Measurements from ENCODE around the gene ARFIP1.

Gene ARFIP1, protein sequence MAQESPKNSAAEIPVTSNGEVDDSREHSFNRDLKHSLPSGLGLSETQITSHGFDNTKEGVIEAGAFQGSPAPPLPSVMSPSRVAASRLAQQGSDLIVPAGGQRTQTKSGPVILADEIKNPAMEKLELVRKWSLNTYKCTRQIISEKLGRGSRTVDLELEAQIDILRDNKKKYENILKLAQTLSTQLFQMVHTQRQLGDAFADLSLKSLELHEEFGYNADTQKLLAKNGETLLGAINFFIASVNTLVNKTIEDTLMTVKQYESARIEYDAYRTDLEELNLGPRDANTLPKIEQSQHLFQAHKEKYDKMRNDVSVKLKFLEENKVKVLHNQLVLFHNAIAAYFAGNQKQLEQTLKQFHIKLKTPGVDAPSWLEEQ

DNA sequence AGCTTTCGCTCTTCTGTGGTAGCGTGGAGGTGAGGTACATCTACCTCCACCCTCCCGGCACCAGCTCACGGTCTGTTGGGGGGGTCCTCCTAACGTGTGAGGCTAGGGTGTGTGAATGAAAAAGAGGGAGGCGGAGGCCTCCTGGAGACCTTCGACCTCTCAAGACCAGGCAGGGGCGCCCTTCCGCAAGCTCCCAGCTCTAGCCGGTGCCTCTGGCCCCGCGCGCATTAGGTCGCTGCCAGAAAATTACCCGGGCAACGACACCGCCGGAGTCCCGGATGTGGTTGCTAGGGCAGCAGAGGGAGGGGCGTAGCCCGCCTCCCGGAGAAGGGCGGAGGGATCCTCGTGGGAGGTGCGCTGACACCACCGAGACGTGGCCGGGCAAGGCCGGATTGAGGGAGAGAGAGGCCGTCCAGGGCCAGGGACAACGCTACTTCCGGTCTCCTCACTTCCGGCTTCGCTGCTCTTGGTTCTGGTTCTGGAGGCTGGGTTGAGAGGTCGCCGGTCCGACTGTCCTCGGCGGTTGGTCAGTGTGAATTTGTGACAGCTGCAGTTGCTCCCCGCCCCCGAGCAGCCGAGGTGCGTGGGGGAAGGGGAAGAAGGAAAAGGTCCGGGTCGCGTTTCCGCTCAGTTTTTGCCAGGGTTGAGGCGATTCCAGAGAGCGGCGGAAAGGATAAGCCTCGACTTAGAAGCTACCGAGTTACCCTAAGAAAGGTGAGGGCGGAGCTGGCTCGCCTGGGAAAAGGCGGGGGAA, at the start of gene ARFIP1, which contains the start of gene TIGD4:
ARFIP1 (plus strand) TSS at position 442 of the 754 bp plus-strand sequence. CDS start 49,680 bp downstream, outside the sequence.
TIGD4 (minus strand) TSS at position 218 of the 754 bp plus-strand sequence. CDS start 8,726 bp downstream, outside the sequence.
- peak within 1 kb of the TSS; percentile 95 for H3K27ac ChIP-seq (ENCODE audit: low read depth, low read length)
- H3K4me3 ChIP-seq (ENCODE audit: low read depth in 1 of 2, low read length in 2 of 2): peak within 1 kb of the TSS; percentile 93 to 94
- peaks cover 24 to 31% of the 10 kb centered on the region in 2 donors for H3K4me1 ChIP-seq (ENCODE audit: control insufficient read depth in 1 of 2, insufficient read depth in 2 of 2, low read length in 2 of 2)
- peak within 1 kb of the TSS; percentile 80 to 82 for H3K9ac ChIP-seq (ENCODE audit: low read depth in 1 of 2, low read length in 2 of 2)
- no peaks in the 10 kb centered on the region for H3K9me3 ChIP-seq (ENCODE audit: control insufficient read depth in 1 of 2, low read length in 2 of 2)
- no peaks in the 10 kb centered on the region for H3K27me3 ChIP-seq (ENCODE audit: control insufficient read depth in 1 of 2, insufficient read depth in 2 of 2, low read length in 2 of 2)
- no peaks in the 10 kb centered on the region for H3K36me3 ChIP-seq (ENCODE audit: control insufficient read depth in 1 of 2, insufficient read depth in 2 of 2, low read length in 2 of 2)

DNA sequence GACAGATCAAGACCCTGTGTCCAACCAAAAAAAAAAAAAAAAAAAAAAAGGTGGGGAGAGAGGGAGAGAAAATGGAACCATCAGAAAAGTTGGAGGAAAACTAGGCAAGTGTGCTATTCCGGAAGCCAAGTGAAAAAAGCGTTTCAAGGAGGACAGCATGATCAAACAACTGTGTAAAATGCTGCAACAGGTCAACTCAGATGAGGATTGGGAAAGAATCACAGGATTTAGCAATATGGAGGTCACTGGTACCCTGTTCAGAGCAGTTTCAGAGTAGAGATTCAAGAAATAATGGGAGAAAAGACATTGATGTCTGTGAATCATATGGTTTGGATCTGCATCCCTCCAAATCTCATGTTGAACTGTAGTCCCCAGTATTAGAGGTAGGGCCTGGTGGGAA, 47.8 kb upstream of the ARFIP1 start:
- H3K36me3 ChIP-seq (ENCODE audit: control insufficient read depth in 1 of 2, insufficient read depth in 2 of 2, low read length in 2 of 2): no peaks in the 10 kb centered on the region
- no peak overlapping the region for H3K27ac ChIP-seq (ENCODE audit: low read depth, low read length)
- no peak overlapping the region for H3K9ac ChIP-seq (ENCODE audit: low read depth in 1 of 2, low read length in 2 of 2)
- no peaks in the 10 kb centered on the region for H3K27me3 ChIP-seq (ENCODE audit: control insufficient read depth in 1 of 2, insufficient read depth in 2 of 2, low read length in 2 of 2)
- no peaks in the 10 kb centered on the region for H3K9me3 ChIP-seq (ENCODE audit: control insufficient read depth in 1 of 2, low read length in 2 of 2)
- no peak overlapping the region for H3K4me3 ChIP-seq (ENCODE audit: low read depth in 1 of 2, low read length in 2 of 2)
- H3K4me1 ChIP-seq (ENCODE audit: control insufficient read depth in 1 of 2, insufficient read depth in 2 of 2, low read length in 2 of 2): no peaks in the 10 kb centered on the region

DNA sequence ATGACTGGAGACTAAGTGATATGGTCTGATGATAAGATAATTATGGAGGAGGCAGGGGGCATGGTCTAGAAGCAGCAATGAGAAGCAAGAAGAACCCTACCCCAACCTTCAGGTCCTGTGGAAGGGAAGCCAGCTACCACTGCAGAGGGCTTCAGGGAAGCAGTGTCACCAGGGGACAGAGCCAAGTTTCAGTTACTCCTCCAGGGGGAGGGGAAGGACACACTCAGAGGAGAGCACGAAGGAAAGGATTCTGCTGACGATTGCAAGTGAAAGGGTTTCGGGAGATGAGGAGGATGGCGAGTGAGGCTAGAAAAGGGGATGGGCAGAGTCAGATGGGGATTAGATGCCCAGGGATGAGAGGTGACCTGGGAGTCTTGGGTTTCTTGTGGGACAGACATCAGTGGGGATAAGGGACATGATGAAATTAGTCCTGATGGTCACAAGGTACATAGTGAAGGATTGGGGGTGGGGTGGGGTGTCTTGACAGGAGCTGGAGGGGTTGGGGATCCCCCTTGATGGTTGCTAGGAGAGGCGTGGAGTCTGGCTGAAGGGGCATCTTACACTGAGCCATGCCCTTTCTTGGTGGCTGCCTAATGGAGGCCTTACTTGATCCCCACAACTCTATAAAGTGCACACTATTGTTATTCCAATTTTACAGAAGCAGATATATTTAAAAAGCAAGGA, 45.6 kb upstream of the ARFIP1 start:
- Histone ChIP-seq H3K4me3 (ENCODE audit: low read depth in 1 of 2, low read length in 2 of 2) (no peak overlapping the region), H3K4me1 (ENCODE audit: control insufficient read depth in 1 of 2, insufficient read depth in 2 of 2, low read length in 2 of 2) (peaks cover 0 to 6% of the 10 kb centered on the region in 2 donors), H3K9me3 (ENCODE audit: control insufficient read depth in 1 of 2, low read length in 2 of 2) (no peaks in the 10 kb centered on the region), H3K36me3 (ENCODE audit: control insufficient read depth in 1 of 2, insufficient read depth in 2 of 2, low read length in 2 of 2) (no peaks in the 10 kb centered on the region), H3K9ac (ENCODE audit: low read depth in 1 of 2, low read length in 2 of 2) (no peak overlapping the region), H3K27ac (ENCODE audit: low read depth, low read length) (no peak overlapping the region), H3K27me3 (ENCODE audit: control insufficient read depth in 1 of 2, insufficient read depth in 2 of 2, low read length in 2 of 2) (no peaks in the 10 kb centered on the region)

DNA sequence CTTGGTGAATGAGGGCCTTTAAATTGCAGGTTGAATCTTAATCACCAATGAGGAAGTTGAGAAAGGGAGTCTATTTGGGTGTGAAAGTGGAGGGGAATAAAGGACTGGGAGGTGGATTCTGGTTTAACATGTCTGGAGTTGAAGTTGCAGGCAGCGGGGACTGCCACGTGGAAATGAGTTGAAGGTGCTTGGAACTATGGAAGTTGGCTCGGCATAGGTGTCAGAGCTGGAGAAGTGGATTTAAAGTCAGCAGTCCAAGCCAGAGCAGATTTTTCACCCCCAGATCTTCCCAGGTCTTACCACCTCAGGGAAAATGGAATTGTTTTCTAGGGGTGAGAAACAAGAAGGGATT, 45.1 kb upstream of the ARFIP1 start:
- Histone ChIP-seq H3K9me3 (ENCODE audit: control insufficient read depth in 1 of 2, low read length in 2 of 2) (no peaks in the 10 kb centered on the region), H3K27me3 (ENCODE audit: control insufficient read depth in 1 of 2, insufficient read depth in 2 of 2, low read length in 2 of 2) (no peaks in the 10 kb centered on the region), H3K36me3 (ENCODE audit: control insufficient read depth in 1 of 2, insufficient read depth in 2 of 2, low read length in 2 of 2) (no peaks in the 10 kb centered on the region), H3K4me1 (ENCODE audit: control insufficient read depth in 1 of 2, insufficient read depth in 2 of 2, low read length in 2 of 2) (peaks cover 0 to 6% of the 10 kb centered on the region in 2 donors), H3K9ac (ENCODE audit: low read depth in 1 of 2, low read length in 2 of 2) (no peak overlapping the region), H3K27ac (ENCODE audit: low read depth, low read length) (no peak overlapping the region), H3K4me3 (ENCODE audit: low read depth in 1 of 2, low read length in 2 of 2) (no peak overlapping the region)

DNA sequence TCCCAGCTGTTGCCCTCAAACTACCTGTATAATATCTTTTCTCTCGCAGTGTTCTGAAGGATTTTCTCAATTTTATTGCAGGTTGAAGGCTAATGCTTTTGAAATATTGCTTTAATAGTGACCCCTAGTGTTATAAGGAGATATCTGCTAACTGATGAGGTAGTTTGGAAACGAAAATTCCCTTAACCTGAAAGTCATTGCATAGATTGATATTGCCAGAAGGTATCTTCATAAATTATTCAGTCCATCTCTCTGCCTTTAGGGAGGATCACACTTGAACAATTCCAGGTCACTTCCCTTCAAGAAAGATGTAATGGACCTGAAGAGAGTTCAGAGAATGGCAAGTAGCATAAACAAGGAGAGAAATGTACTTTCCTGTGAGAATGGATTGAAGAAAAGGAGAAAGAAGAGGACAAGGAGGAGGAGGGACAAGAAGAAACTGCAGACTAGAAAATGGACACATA, 44.3 kb upstream of the ARFIP1 start:
- H3K9me3 ChIP-seq (ENCODE audit: control insufficient read depth in 1 of 2, low read length in 2 of 2): no peaks in the 10 kb centered on the region
- no peak overlapping the region for H3K27ac ChIP-seq (ENCODE audit: low read depth, low read length)
- H3K36me3 ChIP-seq (ENCODE audit: control insufficient read depth in 1 of 2, insufficient read depth in 2 of 2, low read length in 2 of 2): no peaks in the 10 kb centered on the region
- no peak overlapping the region for H3K4me3 ChIP-seq (ENCODE audit: low read depth in 1 of 2, low read length in 2 of 2)
- no peak overlapping the region for H3K9ac ChIP-seq (ENCODE audit: low read depth in 1 of 2, low read length in 2 of 2)
- H3K27me3 ChIP-seq (ENCODE audit: control insufficient read depth in 1 of 2, insufficient read depth in 2 of 2, low read length in 2 of 2): no peaks in the 10 kb centered on the region
- H3K4me1 ChIP-seq (ENCODE audit: control insufficient read depth in 1 of 2, insufficient read depth in 2 of 2, low read length in 2 of 2): peaks cover 0 to 6% of the 10 kb centered on the region in 2 donors

DNA sequence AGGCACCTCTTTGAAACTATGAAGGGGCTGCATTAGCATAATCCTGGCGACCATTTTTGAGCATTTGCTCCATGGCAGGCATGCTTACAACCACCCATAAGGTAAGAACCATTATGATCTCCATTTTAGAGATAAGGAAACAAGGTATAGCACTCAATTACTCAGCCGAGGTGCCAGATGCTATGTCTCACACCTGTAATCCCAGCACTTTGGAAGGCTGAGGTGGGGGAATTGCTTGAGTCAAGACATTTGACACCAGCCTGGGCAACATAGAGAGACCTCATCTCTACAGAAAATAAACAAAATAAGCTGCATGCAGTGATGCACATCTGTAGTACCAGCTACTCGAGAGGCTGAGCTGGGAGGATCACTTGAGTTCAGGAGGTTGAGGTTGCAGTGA, 43.8 kb upstream of the ARFIP1 start:
- Histone ChIP-seq H3K36me3 (ENCODE audit: control insufficient read depth in 1 of 2, insufficient read depth in 2 of 2, low read length in 2 of 2) (no peaks in the 10 kb centered on the region), H3K27ac (ENCODE audit: low read depth, low read length) (no peak overlapping the region), H3K9me3 (ENCODE audit: control insufficient read depth in 1 of 2, low read length in 2 of 2) (no peaks in the 10 kb centered on the region)

DNA sequence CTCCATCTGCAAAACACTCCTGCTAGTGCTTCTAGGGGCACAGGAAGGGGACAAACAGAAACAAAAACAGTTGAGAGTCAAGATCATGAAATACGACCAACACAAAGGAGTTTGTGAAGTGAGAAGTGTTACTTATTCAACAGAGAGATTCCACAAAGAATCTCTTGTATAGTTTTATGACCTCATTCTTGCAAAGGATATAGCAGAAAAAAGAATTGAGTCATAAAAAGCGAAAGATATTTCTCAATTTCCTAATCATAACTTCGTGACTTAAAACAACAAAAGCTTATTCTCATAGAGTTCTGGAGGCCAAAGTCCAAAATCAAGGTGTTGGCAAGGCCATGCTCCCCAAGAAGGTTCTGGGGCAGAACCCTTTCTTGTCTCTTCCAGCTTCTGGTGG, 40.9 kb upstream of the ARFIP1 start:
- H3K36me3 ChIP-seq (ENCODE audit: control insufficient read depth in 1 of 2, insufficient read depth in 2 of 2, low read length in 2 of 2): no peaks in the 10 kb centered on the region
- H3K4me1 ChIP-seq (ENCODE audit: control insufficient read depth in 1 of 2, insufficient read depth in 2 of 2, low read length in 2 of 2): peaks cover 0 to 6% of the 10 kb centered on the region in 2 donors
- H3K27me3 ChIP-seq (ENCODE audit: control insufficient read depth in 1 of 2, insufficient read depth in 2 of 2, low read length in 2 of 2): no peaks in the 10 kb centered on the region
- no peak overlapping the region for H3K27ac ChIP-seq (ENCODE audit: low read depth, low read length)
- H3K9ac ChIP-seq (ENCODE audit: low read depth in 1 of 2, low read length in 2 of 2): no peak overlapping the region
- no peak overlapping the region for H3K4me3 ChIP-seq (ENCODE audit: low read depth in 1 of 2, low read length in 2 of 2)
- no peaks in the 10 kb centered on the region for H3K9me3 ChIP-seq (ENCODE audit: control insufficient read depth in 1 of 2, low read length in 2 of 2)

More for the DNA sequence above, 43.8 kb upstream of the ARFIP1 start:
- Histone ChIP-seq H3K4me3 (ENCODE audit: low read depth in 1 of 2, low read length in 2 of 2) (no peak overlapping the region), H3K9ac (ENCODE audit: low read depth in 1 of 2, low read length in 2 of 2) (no peak overlapping the region), H3K4me1 (ENCODE audit: control insufficient read depth in 1 of 2, insufficient read depth in 2 of 2, low read length in 2 of 2) (peaks cover 0 to 6% of the 10 kb centered on the region in 2 donors), H3K27me3 (ENCODE audit: control insufficient read depth in 1 of 2, insufficient read depth in 2 of 2, low read length in 2 of 2) (no peaks in the 10 kb centered on the region)

DNA sequence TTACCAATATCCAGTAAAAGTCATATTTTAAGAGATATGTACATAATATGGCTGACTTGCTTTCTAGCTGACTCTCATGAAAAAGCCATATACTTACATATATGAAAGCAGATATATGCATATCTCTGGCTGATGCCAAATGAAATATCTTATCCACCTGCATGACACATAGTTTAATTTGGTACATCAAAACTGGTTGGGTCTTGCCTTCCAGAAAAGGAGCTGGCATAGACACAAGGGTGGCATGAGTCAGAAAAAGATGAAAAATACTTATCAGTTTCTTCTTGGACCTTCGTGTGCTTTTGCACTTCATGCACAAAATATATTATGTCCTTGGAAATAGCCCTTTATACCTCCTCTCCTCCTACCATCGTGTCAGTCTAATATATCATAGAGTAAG, 32.3 kb upstream of the ARFIP1 start:
- Histone ChIP-seq H3K27me3 (ENCODE audit: control insufficient read depth in 1 of 2, insufficient read depth in 2 of 2, low read length in 2 of 2) (no peaks in the 10 kb centered on the region), H3K9ac (ENCODE audit: low read depth in 1 of 2, low read length in 2 of 2) (no peak overlapping the region), H3K27ac (ENCODE audit: low read depth, low read length) (no peak overlapping the region), H3K36me3 (ENCODE audit: control insufficient read depth in 1 of 2, insufficient read depth in 2 of 2, low read length in 2 of 2) (no peaks in the 10 kb centered on the region), H3K4me1 (ENCODE audit: control insufficient read depth in 1 of 2, insufficient read depth in 2 of 2, low read length in 2 of 2) (no peaks in the 10 kb centered on the region), H3K4me3 (ENCODE audit: low read depth in 1 of 2, low read length in 2 of 2) (no peak overlapping the region), H3K9me3 (ENCODE audit: control insufficient read depth in 1 of 2, low read length in 2 of 2) (peaks cover 3 to 4% of the 10 kb centered on the region in 2 donors)

DNA sequence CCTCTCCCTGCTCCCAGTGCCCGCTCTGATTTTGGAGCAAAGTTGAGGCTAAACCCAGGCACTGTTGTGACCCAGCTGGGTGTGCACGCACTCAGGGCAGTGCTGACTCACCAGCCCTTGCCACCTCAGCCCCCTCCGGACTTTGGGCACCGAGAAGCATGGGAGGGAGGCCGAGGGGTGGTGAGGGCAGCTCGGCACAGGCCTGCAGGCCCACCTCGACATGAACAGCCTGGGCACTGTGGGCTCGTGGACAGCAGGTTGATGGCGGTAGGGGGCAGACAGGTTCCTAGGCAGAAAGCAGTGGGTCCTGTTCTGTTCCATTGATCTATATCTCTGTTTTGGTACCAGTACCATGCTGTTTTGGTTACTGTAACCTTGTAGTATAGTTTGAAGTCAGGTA, 31.1 kb upstream of the ARFIP1 start:
- Histone ChIP-seq H3K9me3 (ENCODE audit: control insufficient read depth in 1 of 2, low read length in 2 of 2) (peaks cover 3 to 4% of the 10 kb centered on the region in 2 donors), H3K4me3 (ENCODE audit: low read depth in 1 of 2, low read length in 2 of 2) (no peak overlapping the region), H3K9ac (ENCODE audit: low read depth in 1 of 2, low read length in 2 of 2) (no peak overlapping the region), H3K36me3 (ENCODE audit: control insufficient read depth in 1 of 2, insufficient read depth in 2 of 2, low read length in 2 of 2) (no peaks in the 10 kb centered on the region), H3K27me3 (ENCODE audit: control insufficient read depth in 1 of 2, insufficient read depth in 2 of 2, low read length in 2 of 2) (no peaks in the 10 kb centered on the region), H3K27ac (ENCODE audit: low read depth, low read length) (no peak overlapping the region), H3K4me1 (ENCODE audit: control insufficient read depth in 1 of 2, insufficient read depth in 2 of 2, low read length in 2 of 2) (no peaks in the 10 kb centered on the region)

DNA sequence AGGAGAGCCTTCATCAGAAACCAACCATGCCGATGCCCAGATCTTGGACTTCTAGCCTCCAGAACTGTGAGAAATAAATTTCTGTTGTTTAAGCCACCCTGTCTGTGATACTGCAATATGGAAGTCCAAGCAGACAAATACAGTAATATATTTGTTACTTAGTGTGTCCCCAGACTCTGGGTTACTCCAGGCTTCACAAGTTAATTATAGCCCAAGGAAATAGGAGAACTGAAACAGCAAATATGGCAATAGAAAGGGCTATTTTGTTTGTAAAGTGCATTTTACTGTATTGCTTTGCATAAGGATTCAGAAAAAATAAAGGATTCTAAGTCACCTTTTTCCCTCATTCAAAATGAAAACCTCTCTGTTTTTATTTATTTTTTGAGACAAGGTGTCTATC, 16.0 kb upstream of the ARFIP1 start:
- Histone ChIP-seq H3K27ac (ENCODE audit: low read depth, low read length) (no peak overlapping the region), H3K27me3 (ENCODE audit: control insufficient read depth in 1 of 2, insufficient read depth in 2 of 2, low read length in 2 of 2) (no peaks in the 10 kb centered on the region), H3K36me3 (ENCODE audit: control insufficient read depth in 1 of 2, insufficient read depth in 2 of 2, low read length in 2 of 2) (no peaks in the 10 kb centered on the region), H3K9ac (ENCODE audit: low read depth in 1 of 2, low read length in 2 of 2) (no peak overlapping the region), H3K4me3 (ENCODE audit: low read depth in 1 of 2, low read length in 2 of 2) (no peak overlapping the region), H3K4me1 (ENCODE audit: control insufficient read depth in 1 of 2, insufficient read depth in 2 of 2, low read length in 2 of 2) (no peaks in the 10 kb centered on the region), H3K9me3 (ENCODE audit: control insufficient read depth in 1 of 2, low read length in 2 of 2) (no peaks in the 10 kb centered on the region)
